Measurements from ENCODE around the gene GRK1. TPM values are rescaled to one million over a fixed set of nuclear protein-coding genes. Genes with fewer than 3 reads are reported as not detected.

The GRK1 gene
- total and polyA plus RNA-seq, 2 experiments from 2014 or later: not detected

- H3K4me1 ChIP-seq (ENCODE audit: insufficient read depth): peaks cover 8% of the 10 kb centered on the region; the same call in 1 of the 2 replicates
- Mint-ChIP-seq H3K27ac (no peak overlapping the region), H3K4me3 (no peak overlapping the region), H3K27me3 (ENCODE audit: insufficient read depth, low read depth, poor library complexity) (peaks cover 32% of the 10 kb centered on the region), H3K4me1 (peaks cover 19% of the 10 kb centered on the region), H3K9me3 (no peaks in the 10 kb centered on the region; the same call in 2 of the 3 replicates), H3K36me3 (ENCODE audit: low read depth) (no peaks in the 10 kb centered on the region; the same call in 2 of the 3 replicates)
- H4K20me1 ChIP-seq (replicated peaks; ENCODE audit: insufficient read depth): no peaks in the 10 kb centered on the region
- peaks cover 41% of the 10 kb centered on the region for H3K27me3 ChIP-seq (ENCODE audit: insufficient read depth)
- ATAC-seq (no peak), DNase-seq (ENCODE audit: low spot score) (no peak)
- H3K79me2 ChIP-seq (replicated peaks; ENCODE audit: insufficient read depth): no peaks in the 10 kb centered on the region
- H3K27ac ChIP-seq (ENCODE audit: low read depth): no peak overlapping the region
- no peak overlapping the region for H3K4me2 ChIP-seq
- H3K36me3 ChIP-seq (ENCODE audit: insufficient read depth): no peaks in the 10 kb centered on the region
- H3K9me2 ChIP-seq (ENCODE audit: insufficient read depth): no peaks in the 10 kb centered on the region
- no peak overlapping the region for H2AFZ ChIP-seq
- H3F3A ChIP-seq (replicated peaks; ENCODE audit: low read depth): peaks cover 15% of the 10 kb centered on the region
- H3K4me3 ChIP-seq: no peak overlapping the region
- TF ChIP-seq, protein P1, sequence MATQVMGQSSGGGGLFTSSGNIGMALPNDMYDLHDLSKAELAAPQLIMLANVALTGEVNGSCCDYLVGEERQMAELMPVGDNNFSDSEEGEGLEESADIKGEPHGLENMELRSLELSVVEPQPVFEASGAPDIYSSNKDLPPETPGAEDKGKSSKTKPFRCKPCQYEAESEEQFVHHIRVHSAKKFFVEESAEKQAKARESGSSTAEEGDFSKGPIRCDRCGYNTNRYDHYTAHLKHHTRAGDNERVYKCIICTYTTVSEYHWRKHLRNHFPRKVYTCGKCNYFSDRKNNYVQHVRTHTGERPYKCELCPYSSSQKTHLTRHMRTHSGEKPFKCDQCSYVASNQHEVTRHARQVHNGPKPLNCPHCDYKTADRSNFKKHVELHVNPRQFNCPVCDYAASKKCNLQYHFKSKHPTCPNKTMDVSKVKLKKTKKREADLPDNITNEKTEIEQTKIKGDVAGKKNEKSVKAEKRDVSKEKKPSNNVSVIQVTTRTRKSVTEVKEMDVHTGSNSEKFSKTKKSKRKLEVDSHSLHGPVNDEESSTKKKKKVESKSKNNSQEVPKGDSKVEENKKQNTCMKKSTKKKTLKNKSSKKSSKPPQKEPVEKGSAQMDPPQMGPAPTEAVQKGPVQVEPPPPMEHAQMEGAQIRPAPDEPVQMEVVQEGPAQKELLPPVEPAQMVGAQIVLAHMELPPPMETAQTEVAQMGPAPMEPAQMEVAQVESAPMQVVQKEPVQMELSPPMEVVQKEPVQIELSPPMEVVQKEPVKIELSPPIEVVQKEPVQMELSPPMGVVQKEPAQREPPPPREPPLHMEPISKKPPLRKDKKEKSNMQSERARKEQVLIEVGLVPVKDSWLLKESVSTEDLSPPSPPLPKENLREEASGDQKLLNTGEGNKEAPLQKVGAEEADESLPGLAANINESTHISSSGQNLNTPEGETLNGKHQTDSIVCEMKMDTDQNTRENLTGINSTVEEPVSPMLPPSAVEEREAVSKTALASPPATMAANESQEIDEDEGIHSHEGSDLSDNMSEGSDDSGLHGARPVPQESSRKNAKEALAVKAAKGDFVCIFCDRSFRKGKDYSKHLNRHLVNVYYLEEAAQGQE (IDR thresholded peaks at IDR 0.05; ENCODE audit: unreplicated experiment): no peak
- TF ChIP-seq EZH2 (IDR thresholded peaks at IDR 0.05; ENCODE audit: low read depth, unreplicated experiment) (no peak), JUNB (IDR thresholded peaks at IDR 0.05; ENCODE audit: unreplicated experiment) (no peak), CTCF (conservative IDR thresholded peaks at IDR 0.05; ENCODE audit: low read depth in 2 of 2) (no peak), ZNF114 (CRISPR knock-in tag; IDR thresholded peaks at IDR 0.05) (no peak)
- TF ChIP-seq, protein P2, sequence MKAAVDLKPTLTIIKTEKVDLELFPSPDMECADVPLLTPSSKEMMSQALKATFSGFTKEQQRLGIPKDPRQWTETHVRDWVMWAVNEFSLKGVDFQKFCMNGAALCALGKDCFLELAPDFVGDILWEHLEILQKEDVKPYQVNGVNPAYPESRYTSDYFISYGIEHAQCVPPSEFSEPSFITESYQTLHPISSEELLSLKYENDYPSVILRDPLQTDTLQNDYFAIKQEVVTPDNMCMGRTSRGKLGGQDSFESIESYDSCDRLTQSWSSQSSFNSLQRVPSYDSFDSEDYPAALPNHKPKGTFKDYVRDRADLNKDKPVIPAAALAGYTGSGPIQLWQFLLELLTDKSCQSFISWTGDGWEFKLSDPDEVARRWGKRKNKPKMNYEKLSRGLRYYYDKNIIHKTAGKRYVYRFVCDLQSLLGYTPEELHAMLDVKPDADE (IDR thresholded peaks at IDR 0.05): no peak
Observed at GRCh38 chr13:113761136-113761535, 94.1 kb downstream of the GRK1 start.

GRCh38 chr13:113762075-113762474 is 95.1 kb downstream of the GRK1 start:
- Mint-ChIP-seq H3K27me3 (ENCODE audit: insufficient read depth, low read depth, poor library complexity) (peaks cover 31% of the 10 kb centered on the region), H3K4me1 (peaks cover 19% of the 10 kb centered on the region), H3K9me3 (no peaks in the 10 kb centered on the region; the same call in 2 of the 3 replicates), H3K4me3 (no peak overlapping the region), H3K36me3 (ENCODE audit: low read depth) (no peaks in the 10 kb centered on the region; the same call in 2 of the 3 replicates), H3K27ac (no peak overlapping the region)
- H2AFZ ChIP-seq: no peak overlapping the region
- H4K20me1 ChIP-seq (replicated peaks; ENCODE audit: insufficient read depth): no peaks in the 10 kb centered on the region
- no peak for ATAC-seq
- no peaks in the 10 kb centered on the region for H3K36me3 ChIP-seq (ENCODE audit: insufficient read depth)
- DNase-seq (ENCODE audit: low spot score): no peak
- peaks cover 41% of the 10 kb centered on the region for H3K27me3 ChIP-seq (ENCODE audit: insufficient read depth)
- H3K4me2 ChIP-seq: no peak overlapping the region
- H3F3A ChIP-seq (replicated peaks; ENCODE audit: low read depth): peaks cover 12% of the 10 kb centered on the region
- peaks cover 8% of the 10 kb centered on the region; the same call in 1 of the 2 replicates for H3K4me1 ChIP-seq (ENCODE audit: insufficient read depth)
- H3K4me3 ChIP-seq: no peak overlapping the region
- no peak overlapping the region for H3K27ac ChIP-seq (ENCODE audit: low read depth)
- H3K79me2 ChIP-seq (replicated peaks; ENCODE audit: insufficient read depth): no peaks in the 10 kb centered on the region
- no peaks in the 10 kb centered on the region for H3K9me2 ChIP-seq (ENCODE audit: insufficient read depth)
- TF ChIP-seq POLR2AphosphoS5 (IDR thresholded peaks at IDR 0.05; ENCODE audit: low read depth) (no peak), CTCF (conservative IDR thresholded peaks at IDR 0.05; ENCODE audit: low read depth in 2 of 2) (no peak)

Measured in GM23338 (cell line).